NCI-H1694 (cell line): Measurements from ENCODE around the gene CIAPIN1.

Source experiments
- DNase-seq: peaks from one replicate; lab custom pipeline; 2025; lab: John Stamatoyannopoulos, UW

CIAPIN1 gene

DNA sequence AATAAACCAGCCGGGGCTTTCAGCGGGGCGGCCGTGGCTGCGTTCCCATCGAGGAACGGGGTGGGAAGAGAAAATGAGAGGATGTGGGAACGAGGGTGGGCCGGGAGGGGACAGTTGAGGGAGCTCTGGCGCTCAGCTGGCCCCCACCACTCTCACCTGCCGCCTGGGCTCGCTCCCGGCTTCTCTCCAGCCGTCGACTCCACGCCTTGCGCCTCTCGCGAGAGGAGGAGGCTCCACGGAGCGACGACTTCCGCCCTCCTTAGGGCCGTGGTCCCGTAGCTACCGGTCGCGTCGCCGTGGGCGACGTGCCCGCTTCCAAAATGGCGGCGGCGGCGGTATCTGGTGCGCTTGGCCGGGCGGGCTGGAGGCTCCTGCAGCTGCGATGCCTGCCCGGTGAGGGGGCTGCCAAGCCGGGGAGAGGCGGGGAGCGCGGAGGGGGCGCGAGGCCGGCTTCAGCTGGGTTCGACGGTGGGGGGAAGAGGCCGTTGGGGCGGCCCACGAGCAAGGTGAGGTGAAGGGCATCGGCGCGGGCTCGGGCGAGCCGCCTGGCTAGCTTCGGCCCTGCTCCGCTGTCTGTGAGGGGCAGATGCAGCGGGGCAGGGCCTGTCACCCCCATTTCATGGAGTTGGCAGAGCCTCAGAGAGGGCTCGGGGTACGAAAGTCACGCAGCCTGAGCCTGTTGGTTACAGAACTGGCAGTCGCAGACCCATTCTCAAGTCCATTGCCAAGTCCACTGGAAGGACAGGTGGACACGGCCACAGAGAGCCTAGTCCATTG, at the start of gene CIAPIN1, which contains the start of gene COQ9:
CIAPIN1 (minus strand) TSS at position 200 of the 777 bp plus-strand sequence. CDS start 6,457 bp downstream, outside the sequence.
COQ9 (plus strand) TSS at position 294 of the 777 bp plus-strand sequence; CDS start at position 321, 27 bp downstream.
- DNase-seq: peak; percentile 82

DNA sequence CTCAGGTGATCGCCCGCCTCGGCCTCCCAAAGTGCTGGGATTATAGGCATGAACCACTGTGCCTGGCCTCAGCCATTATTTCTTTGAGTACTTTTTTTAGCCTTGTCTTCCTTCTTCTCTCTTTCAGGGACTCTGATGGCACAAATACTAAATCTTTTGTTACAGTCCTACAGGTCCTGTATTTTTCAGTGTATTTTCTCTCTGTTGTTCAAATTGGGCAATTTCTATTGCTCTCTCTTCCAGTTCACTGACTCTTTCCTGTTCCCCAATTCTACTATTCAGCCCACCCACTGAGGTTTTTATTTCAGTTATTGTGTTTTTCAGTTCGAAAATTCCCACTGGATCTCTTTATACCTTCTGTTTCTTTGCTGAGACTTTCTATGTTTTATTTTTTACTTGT, 46.6 kb upstream of the CIAPIN1 start:
- no peak for DNase-seq

DNA sequence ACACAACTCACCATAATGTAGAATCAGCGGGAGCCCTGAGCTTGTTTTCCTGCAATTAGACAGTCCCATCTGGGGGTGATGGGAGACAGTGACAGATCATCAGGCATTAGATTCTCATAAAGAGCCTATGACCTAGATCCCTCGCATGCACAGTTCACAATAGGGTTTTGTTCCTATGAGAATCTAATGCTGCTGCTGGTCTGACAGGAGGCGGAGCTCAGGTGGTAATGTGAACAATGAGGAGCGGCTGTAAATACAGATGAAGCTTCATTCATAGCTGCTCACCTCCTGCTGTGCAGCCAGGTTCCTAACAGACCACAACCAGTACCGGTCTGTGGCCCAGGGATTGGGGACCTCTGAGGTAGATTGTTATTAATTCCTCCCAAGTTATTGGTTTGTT, 42.0 kb upstream of the CIAPIN1 start:
- DNase-seq: no peak

DNA sequence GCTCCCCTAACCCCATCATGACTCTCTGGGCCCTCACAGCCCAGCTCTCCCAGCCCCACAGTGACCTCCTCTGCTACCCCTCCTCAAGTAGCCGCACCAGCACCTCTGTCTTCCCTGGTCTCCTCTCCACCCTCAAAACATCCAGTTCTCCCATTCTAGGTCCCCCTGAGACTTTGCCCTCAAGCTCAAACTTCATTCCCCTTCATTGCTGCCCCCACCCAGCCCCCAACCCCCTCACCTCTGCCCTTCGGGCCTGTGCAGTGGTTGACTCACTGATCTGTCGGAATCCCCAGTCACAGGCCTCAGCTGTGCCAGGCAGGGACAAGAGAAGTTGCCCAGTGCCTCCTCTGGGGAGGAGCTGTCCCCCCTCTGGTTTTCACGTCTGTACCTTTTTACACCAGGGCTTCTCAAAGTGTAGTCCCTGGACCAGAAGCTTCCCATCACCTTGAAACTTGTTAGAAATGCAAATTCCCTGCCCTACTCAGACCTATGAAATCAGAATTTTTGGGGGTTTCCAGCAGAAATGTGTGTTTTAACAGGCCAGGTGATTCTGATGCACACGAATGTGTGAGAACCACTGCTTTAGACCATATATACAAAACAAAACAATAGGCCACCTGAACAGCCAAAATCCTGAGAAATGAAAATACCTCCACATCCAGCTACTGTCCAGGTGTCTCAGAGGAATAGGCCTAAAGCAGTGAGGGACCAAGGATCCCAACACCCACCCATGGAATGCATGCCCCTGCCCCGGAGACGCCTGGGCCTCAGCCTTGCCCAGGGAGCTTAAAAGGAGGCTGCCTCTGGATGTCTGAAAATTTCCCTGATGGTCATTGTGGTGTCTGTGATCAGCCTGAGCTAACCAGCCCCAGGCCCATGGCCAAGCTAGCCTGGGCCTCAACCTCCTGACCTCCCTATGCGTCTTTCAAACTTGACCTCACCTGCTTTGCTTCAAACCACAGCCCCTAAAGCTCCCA, 40.0 kb upstream of the CIAPIN1 start:
- DNase-seq: no peak

DNA sequence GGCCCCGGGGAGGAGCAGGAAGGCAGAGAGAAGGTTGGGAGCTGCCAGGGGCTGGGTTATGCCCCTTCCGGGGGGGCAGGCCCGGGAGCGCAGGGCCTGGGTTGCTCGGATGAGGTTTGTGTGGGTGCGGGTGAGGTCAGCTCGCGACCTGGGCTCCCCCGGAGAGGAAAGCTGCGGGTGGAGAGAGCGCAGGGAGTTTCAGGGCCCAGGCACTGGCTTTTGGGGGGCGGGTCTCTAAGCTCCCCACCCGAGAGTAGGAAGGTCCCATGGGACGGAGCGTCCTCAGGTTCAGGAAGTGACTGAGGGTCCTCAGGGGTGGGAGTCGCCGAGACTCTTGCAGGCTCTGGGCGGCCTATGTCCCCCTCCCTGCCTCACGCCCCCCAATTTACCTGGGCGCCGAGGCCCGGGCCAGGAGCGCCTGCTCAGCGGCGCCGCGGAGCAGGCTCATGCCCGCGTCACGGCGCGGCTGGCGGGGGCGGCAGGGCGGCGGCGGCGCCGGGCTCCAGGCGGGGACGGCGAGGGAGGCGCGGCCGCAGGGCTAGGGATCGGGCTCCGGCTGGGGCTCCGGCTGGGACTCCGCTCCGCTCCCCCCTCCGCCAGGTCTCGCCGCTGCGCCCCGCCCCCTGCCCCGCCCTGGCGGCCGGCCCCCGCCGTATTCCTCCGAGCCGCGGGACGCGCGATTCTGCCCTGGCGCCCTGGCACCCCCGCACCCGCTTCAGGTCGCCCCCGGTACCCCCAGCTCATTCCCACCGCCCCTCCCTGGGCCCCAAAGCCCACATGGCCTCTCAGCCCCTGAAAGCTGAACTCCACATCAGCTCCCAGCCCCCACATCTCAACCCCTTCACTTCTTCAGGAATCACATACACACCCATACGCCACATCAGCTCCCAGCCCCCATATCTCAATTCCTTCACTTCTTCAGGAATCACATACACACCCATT, 39.0 kb upstream of the CIAPIN1 start, which contains the start of gene DOK4:
DOK4 (minus strand) TSS at position 578 of the 942 bp plus-strand sequence. CDS start 6,986 bp downstream, outside the sequence.
- peak; percentile 18 for DNase-seq

DNA sequence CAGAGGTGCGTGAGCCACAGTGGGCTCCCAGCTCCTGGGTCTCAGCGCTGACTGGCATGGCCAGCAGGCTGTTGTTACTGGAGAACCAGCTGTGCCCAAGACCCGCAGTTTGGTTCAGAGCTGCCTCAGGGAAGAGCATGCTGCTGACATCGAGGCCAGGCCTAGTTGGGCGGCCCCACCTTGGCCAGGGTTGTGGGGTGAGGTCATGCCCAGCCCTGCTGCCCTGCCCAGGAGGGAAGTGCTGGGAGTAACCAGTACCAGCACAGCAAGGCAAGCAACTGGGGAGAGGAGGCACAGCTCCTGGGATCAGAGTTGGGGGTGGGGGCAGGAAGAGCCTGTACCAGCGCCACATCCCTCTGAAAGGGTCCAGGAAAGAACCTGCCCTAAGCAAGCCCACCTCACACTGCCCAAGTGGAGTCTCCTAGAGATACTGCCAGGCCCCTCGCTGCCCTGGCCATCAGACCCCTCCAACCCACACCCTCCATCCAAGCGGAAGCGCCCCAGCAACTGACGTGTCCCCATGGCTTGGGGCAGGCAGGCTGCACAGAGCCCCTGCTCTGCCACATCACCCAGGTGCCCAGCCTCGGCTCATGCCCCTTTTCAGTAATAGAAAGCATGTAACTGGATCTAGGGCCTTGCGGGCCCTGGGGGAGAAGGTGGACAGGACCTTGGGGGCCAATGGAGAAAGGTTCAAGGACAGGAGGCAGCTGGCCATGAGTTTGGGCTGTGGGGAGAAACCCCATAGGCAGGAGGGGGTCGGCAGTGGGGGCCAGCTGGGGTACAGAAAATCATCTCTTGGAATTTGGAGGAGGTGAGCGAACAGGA, 38.1 kb upstream of the CIAPIN1 start:
- no peak for DNase-seq

DNA sequence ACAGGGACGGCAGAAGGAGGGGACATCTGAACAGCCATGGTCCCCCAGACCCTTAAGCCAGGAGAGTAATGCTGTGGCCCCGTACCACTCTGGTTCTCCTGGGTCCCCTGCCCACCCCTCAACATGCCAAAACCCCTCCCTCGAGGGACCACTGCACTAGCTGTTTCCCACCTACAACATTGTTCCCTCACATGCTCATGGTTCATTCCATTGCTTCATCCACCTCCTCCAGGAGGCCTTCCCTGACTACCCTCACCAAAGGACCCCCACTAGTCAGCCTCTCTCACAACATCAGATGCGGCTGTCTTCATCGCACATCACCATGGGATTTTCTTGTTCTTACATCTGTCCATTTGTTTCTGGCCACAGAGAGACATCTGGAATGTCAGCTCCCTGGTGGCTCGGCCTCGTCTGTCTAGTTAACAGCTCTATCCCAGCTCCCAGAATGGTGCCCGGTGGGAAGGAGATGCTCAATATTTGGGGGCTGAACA, 37.4 kb upstream of the CIAPIN1 start:
- no peak for DNase-seq

DNA sequence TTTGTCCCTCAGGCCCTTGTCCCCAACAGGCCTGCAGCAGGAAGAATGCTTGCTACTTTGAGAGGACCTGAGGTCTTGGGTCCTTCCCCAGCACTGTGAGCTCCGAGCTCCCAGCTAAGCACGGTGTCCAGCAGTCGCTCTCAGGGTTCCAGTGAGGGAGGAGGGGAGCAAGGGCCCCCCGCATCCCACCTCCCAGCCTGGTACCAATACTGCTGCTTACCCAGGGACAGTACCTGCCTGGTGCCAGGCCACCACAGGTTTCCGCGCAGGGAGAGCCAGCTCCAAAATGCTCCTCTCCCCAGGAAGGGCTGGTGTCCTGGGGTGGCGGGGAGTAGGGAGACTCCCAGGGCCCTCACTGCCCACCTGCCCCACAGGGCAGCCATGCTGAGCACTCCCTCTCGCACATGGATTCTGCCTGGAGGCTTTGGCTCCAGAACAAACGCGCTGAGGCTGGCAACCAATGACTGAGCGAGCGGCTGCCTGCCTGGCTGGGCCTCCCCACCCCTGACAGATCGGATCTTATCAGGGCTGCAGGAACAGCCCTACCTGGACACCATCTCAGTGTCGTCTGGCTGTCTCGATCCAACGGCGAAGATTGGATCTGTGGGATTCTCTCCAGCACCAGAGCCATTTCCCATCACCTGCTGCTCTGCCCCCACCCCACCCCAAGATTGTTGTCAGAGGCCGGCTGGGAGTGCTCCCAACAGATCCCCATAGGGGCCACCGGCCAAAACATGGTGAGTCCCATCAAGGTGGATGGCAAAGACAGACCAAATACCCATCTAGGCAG, 36.7 kb upstream of the CIAPIN1 start:
- no peak for DNase-seq

DNA sequence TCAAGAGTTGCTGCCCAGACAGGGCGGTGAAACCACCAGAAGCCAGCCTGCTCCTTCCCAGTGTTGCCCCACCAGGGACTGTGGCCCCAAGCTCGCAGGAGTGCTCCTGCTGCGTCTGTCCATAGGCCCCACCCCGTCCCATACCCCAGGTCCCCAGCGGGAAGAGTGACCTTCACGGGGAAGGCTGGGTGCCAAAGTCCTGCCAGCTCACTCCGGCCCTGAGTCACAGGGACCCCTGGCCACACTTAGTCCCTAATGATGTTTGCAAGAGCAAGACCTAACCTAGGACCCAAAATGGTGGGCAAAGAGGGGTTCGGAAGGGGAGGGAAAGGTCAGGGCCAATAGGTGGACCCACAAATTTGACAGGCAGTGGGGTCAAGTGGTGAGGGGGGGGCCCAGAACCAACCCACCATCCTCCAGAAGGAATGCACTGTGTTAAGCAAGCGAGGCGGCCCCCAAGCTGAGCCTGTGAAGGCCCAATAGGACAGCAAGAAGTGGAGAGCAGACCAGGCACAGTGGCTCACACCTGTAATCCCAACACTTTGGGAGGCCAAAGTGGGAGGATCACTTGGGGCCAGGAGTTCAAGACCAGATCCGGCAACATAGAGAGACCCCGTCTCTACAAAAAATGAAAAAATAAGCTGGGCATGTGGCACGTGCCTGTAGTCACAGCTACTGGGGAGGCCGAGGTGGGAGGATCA, 35.8 kb upstream of the CIAPIN1 start:
- no peak for DNase-seq

DNA sequence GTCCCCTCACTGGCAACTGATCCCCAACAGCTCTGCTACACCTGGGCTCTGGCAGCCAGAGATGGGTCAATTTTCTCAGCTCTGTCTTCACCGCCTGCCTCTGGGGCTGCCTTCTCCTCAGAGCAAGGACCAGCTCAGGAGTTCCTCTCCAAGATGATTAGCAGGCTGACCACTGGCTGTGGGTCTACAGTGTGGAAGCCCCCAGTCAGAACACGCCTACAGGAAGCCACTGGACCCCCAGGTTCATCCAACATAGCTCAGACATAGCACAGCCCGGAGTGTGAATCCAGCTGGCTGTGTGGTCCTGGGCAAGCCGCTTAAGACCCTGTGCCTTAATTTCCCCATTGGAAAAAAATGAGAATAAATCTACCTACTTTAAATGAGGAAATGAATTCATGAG, 34.2 kb upstream of the CIAPIN1 start:
- no peak for DNase-seq

DNA sequence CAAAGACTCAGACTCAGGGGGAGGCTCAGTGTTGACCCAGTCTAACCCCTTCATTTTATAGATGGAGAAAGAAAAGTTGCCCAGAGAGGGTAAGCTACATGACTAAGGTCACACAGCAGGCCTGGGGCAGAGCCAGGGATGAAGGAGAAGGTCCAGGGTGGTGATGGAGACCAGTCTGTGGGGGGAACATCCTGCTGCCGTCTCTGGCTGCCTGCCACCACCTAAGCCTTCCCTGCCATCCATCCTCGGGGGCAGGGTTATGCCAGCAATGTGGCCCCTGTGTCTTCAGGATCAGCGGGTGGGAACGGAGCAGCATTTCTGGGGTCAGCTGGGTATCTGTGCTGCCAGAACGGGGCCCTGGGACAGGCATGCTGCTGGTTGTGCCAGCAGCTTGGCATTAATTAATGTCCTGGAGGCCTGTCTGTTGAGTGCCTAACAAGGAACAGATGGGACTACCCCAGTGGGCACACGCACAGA, 33.6 kb upstream of the CIAPIN1 start:
- peak; percentile 38 for DNase-seq

DNA sequence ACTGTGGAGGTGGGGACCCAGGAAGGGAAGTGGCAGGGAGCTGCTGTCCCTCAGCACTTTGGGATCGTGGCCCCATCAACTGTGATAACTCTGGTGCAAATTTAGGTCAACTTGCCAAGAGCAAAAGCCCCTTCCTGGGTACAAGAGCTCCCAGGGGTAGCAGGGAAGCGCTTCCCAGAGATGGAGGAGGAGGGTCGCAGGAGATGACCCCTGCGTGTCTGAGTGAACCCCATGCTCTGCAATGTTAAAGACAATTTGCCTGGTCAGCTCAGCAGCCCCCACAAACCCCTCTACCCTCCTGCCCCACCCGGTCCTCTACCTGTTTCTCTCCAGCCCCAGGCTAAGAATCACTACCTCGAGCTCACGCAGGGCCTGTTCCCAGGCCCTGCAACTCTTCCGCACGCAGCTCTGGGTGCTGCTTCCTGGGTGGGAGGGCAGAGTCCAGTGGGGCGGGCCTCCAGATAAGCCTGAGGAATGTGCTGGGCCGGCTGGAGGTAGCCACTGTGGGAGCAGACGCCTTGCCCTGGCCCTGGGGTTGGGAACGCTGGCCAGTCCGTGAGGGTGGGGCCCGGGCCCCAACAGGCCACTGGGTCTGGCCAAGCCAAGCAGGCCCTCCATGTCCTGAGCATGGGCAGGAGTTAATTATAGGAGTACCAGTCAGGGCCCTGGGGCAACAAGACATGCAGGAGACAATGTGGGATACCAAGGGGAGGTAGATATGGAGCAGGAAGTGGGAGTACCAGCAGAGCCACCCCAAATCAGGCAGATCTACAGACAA, 33.0 kb upstream of the CIAPIN1 start:
- no peak for DNase-seq

DNA sequence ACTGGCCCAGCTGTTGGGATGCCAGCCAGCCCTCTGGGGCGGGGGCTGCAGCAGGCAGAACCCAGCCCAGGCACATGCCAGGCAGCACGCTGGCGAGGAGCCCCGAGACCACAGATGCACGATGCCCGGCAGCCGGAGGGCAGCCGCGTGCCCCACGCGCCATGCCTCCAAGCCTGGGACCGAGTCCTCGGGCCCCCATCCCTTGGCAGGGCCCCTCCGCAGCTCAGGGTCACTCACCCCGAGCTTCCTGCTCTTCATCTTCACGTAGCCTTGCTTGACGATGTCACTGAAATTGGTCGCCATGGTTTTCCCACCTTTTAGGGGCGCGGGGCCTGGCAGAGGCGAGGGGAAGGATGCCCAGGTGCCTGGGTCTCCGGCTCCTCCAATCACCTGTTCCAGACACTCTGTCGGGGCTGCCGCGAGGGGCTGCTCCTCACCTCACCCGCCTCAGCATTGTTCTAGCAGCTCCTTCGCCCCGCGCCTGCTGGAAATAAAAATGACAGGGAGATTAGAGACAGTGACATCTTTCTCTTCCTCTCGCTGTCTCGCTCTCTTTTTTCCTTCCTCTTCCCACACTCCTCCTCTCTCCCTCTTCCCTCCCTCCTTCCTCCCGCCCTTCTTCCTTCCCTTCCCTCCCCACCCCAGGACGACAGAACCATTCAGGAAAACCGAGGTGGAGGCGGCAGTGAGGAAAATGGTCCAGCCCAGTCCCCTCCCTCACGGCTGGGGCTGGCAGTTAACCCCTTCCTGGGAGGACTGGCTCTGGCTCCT, 32.2 kb upstream of the CIAPIN1 start:
- peak; percentile 30 for DNase-seq

DNA sequence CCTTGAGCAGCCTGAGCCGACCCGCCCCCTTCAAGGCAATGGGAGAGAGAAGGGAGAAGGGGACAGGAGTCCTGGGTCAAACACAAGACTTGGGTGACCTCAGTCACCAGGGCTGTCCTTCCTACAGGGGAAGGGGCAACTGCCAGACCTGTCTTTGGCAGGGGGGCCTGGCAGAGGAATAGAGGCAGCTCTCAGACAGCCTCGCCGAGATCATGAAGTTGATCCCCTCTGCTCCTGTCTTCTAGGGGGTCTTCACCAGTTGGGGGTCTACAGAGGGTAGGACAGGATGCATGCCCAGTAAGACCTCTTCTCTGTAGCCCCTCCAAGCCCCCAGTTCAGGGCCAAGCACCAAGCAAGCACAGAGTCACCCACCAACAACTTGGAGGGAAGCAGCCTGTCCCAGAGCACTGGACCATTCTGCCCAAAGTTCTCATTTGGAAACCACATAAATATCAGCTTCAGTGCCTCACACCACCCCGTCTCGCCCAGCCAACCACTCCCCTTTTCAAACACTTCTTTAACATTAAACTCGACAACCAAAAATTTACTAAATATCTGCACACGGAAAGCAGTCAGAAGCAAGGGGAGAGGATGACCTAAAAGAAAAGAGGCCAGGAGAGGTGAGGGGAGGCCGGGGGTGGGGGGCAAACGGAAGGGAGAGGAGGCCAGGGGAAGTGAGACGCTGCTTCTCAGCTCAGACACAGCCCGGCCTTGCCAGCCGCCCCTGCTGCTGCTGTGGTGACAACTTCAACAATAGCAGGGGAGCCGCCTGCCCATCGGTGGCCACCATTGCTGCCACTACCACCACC, 31.4 kb upstream of the CIAPIN1 start:
- no peak for DNase-seq

DNA sequence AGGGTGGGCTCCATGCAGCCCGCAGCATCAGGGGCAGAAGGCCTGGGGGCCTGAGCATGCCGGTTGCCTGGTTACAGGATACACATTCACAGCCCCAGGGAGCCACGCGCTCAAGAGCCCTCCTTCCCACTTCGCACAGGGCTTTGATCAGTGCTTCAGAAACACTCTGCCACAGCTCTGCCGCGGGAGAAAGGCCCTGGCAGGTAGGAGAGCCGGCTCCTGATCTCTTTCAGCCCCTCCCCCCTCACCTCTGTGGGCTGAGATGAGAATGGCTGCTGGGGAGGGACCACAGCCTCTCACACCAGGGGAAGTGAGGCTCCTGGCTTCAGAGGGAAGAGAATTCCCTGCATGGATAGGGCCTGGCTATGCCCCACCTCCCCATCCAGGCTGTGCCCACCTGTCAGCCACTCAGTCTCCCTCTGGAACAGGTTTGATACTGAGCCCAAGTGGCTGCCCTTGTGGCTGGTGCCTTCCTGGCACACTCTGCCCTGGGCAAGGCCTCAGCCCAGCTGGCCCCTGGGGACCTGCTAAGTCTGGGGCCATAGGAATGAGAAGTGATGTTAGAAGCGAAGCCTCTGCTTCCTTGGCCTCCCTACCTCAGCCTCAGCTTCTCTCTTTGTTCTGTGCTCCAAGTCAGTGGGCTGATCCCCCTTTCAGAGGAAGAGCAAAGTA, 30.5 kb upstream of the CIAPIN1 start:
- no peak for DNase-seq
